ENCODE results near the gene ZNF670.
"Not testable (repeated sequence)": the region's sequence is repeated elsewhere in the genome, so short reads cannot be mapped to it uniquely, and the experiment has no call there.

ZNF670 gene

GRCh38 chr1:247043406-247043805 is 35.2 kb downstream of the ZNF670 start:
- no peak for DNase-seq
- TF ChIP-seq POLR2A (IDR thresholded peaks at IDR 0.05; ENCODE audit: low read length) (no peak), GATA1 (IDR thresholded peaks at IDR 0.05; ENCODE audit: low read depth, low read length) (no peak)

GRCh38 chr1:247037511-247038320 is 40.9 kb downstream of the ZNF670 start:
- TF ChIP-seq GATA1 (IDR thresholded peaks at IDR 0.05; ENCODE audit: low read depth, low read length) (no peak), POLR2A (IDR thresholded peaks at IDR 0.05; ENCODE audit: low read length) (no peak)
- peak in 1 of 2 experiments; percentile 8 for DNase-seq

- not testable (repeated sequence) for DNase-seq
Observed at GRCh38 chr1:247032306-247032705, 46.3 kb downstream of the ZNF670 start.
